Testis (tissue), 2 donors: ENCODE data around the gene TBRG1.

Source experiments
- POLR2A ChIP-seq: fragments of 450-650 bp; IDR thresholded peaks from one replicate; pipeline ENCODE4 v1.6.1; 2017; ENCODE audit warnings: antibody characterized with exemption, mild to moderate bottlenecking, moderate library complexity
- TF ChIP-seq, protein P1 (sequence below), 3 experiments: fragments of 450-650 bp in 2 of 3; fragments of 200-600 bp in 1 of 3; sonication (generic) in 1 of 3; IDR thresholded peaks; one replicate each; pipeline ENCODE4 v1.5.1; 2016 to 2019; ENCODE audit warnings: antibody characterized with exemption in 3 of 3, mild to moderate bottlenecking in 2 of 3, moderate library complexity in 1 of 3

GRCh38 chr11:124640666-124641065 is 18.0 kb downstream of the TBRG1 start:
- TF ChIP-seq, protein P1, sequence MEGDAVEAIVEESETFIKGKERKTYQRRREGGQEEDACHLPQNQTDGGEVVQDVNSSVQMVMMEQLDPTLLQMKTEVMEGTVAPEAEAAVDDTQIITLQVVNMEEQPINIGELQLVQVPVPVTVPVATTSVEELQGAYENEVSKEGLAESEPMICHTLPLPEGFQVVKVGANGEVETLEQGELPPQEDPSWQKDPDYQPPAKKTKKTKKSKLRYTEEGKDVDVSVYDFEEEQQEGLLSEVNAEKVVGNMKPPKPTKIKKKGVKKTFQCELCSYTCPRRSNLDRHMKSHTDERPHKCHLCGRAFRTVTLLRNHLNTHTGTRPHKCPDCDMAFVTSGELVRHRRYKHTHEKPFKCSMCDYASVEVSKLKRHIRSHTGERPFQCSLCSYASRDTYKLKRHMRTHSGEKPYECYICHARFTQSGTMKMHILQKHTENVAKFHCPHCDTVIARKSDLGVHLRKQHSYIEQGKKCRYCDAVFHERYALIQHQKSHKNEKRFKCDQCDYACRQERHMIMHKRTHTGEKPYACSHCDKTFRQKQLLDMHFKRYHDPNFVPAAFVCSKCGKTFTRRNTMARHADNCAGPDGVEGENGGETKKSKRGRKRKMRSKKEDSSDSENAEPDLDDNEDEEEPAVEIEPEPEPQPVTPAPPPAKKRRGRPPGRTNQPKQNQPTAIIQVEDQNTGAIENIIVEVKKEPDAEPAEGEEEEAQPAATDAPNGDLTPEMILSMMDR (IDR thresholded peaks at IDR 0.05): no peak
- TF ChIP-seq POLR2A: no peak
